Measurements from ENCODE around the gene GRAMD1A. TPM values are rescaled to one million over a fixed set of nuclear protein-coding genes. Genes with fewer than 3 reads are reported as not detected.

The GRAMD1A gene
- total RNA-seq, 2 donors from 2014 or later: 26.3 to 31.0 TPM

DNA sequence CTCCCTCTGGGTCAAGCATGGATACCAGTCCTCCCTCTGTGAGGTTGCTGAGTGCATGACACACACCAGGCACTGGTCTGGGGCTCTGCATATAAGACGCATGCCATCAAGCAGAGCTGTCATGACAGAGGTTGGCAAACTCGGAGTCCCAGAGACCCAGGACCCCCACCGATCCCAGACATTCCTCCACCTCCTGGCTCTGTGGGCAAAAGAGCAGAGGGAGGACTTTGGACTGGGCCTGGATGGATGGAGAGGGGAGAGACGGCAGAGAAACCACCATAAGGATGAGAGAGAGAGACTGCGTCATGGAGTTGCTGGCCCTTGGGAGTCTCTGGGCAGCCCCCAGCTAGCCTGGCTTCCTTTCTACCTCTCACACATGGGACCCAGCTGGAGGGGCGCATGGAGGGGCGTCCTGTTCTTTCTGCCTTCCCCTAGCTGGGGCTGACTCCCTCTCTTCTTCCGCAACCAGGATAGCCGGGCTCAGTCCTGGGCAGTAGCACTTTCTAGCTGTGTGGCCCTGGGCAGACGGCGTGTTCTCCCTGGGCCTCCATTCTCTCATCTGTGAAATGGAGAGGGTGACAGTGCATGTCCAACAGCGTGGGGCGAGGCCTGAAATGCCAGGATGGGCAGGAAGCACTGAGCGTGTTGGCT is 43.0 kb downstream of the GRAMD1A start:
- H3K27ac ChIP-seq: no peak overlapping the region
- no peak overlapping the region for H3K9ac ChIP-seq (ENCODE audit: low read depth in 2 of 2, low read length in 2 of 2)
- no peaks in the 10 kb centered on the region for H3K4me1 ChIP-seq
- intact Hi-C loops (cut with DNase I): no loop called here
- no peak for DNase-seq
- H3K9me3 ChIP-seq: no peaks in the 10 kb centered on the region
- H3K36me3 ChIP-seq: no peaks in the 10 kb centered on the region
- TF ChIP-seq, protein P1, sequence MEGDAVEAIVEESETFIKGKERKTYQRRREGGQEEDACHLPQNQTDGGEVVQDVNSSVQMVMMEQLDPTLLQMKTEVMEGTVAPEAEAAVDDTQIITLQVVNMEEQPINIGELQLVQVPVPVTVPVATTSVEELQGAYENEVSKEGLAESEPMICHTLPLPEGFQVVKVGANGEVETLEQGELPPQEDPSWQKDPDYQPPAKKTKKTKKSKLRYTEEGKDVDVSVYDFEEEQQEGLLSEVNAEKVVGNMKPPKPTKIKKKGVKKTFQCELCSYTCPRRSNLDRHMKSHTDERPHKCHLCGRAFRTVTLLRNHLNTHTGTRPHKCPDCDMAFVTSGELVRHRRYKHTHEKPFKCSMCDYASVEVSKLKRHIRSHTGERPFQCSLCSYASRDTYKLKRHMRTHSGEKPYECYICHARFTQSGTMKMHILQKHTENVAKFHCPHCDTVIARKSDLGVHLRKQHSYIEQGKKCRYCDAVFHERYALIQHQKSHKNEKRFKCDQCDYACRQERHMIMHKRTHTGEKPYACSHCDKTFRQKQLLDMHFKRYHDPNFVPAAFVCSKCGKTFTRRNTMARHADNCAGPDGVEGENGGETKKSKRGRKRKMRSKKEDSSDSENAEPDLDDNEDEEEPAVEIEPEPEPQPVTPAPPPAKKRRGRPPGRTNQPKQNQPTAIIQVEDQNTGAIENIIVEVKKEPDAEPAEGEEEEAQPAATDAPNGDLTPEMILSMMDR (IDR thresholded peaks at IDR 0.05): no peak
- H3K4me3 ChIP-seq: no peak overlapping the region
- peaks cover 4% of the 10 kb centered on the region for H3K27me3 ChIP-seq

DNA sequence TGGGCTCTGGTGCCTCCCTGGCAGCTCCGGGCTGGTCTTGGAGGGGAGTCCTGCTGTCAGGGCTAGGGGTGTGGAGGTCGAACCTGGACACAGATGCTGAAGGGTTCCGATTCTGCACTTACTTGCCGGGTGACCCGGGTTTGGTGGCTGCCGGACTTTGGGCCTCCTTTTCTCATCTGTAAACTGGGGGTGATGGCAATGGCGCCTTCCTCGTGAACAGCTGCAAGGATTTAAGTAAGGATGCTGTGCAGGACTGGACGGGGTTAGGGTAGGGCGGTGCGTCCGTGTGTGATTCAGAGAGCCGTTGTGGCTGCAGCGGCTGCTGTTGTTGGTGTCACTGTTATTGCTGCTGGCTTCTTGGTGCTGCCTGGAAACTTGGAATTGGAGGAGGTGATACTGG is 43.8 kb downstream of the GRAMD1A start:
- no peak overlapping the region for H3K4me3 ChIP-seq
- intact Hi-C loops (cut with DNase I): no loop called here
- H3K36me3 ChIP-seq: no peaks in the 10 kb centered on the region
- TF ChIP-seq, protein P1 (IDR thresholded peaks at IDR 0.05): no peak
- H3K9ac ChIP-seq (ENCODE audit: low read depth in 2 of 2, low read length in 2 of 2): no peak overlapping the region
- DNase-seq: no peak
- H3K4me1 ChIP-seq: no peaks in the 10 kb centered on the region
- H3K27ac ChIP-seq: no peak overlapping the region
- H3K27me3 ChIP-seq: peaks cover 4% of the 10 kb centered on the region
- H3K9me3 ChIP-seq: no peaks in the 10 kb centered on the region

DNA sequence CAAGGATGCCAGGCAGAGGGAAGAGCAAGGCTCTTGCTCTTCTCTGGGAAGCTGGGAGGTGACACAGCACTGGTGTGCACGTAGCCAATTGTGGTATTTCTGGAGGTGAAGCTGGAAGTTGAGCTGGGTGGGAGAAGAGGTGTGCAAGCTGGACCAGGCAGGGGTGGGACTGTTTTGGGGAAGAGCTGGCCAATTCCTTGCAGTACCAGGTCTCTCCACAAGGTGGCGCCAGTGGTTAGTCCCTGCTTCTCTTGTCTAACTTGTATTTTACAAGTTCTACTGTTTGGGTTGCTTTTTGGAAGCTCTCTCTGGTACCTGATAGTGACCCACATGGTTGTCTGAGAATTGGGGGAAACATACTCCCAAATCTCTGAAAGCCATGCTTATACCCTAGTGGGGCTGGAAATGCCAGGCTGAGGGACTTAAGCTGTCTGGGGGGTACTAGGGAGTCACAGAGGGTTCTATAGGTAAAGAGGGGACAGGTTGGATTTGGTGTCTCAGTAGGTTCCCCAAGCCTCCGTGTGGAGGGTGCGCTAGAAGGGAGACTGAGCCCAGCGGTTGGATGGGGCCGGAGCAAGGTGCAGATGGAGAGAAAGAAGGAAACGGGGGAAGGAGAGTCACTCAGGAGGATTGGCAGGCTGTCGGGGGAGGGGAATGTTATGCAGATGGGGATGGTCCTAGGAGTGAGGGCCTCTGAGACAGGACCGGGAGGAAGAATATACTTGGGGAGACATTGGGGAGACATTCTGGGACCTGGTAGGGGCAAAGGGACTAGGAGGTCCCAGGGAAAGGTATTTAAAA is 44.4 kb downstream of the GRAMD1A start:
- Histone ChIP-seq H3K36me3 (no peaks in the 10 kb centered on the region), H3K27ac (no peak overlapping the region), H3K4me1 (no peaks in the 10 kb centered on the region), H3K4me3 (no peak overlapping the region), H3K9me3 (no peaks in the 10 kb centered on the region), H3K27me3 (peaks cover 4% of the 10 kb centered on the region), H3K9ac (ENCODE audit: low read depth in 2 of 2, low read length in 2 of 2) (no peak overlapping the region)
- intact Hi-C loops (cut with DNase I): no loop called here
- TF ChIP-seq, protein P1 (IDR thresholded peaks at IDR 0.05): peak; percentile 95
- DNase-seq: peak; percentile 68

DNA sequence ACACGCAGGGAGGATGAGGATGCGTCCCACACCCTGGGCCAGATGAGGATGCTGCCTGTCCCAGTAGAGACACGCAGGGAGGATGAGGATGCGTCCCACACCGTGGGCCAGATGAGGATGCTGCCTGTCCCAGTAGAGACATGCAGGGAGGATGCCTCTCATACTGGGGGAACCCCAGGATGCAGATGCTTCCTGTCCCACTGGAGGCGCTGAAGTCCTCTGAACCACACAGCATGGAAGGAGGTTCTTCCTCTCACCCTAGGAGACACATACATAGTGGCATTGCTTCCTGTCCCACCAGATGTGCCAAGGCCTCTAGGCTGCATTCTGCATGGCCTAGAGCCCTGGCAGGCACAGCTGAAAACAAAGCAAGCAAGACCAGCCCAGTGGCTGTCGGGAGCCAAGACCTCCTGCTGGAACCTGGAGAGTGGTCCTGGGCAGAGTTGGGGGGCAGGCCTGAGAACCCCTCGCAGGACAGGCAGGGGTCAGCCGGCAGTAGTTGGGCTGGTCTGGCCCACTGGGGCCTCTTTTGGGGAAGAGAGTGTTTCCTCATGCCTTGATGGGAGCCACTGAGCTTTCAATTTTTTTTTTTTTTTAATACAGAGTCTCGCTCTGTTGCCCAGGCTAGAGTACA is 45.7 kb downstream of the GRAMD1A start:
- no peaks in the 10 kb centered on the region for H3K36me3 ChIP-seq
- DNase-seq: no peak

DNA sequence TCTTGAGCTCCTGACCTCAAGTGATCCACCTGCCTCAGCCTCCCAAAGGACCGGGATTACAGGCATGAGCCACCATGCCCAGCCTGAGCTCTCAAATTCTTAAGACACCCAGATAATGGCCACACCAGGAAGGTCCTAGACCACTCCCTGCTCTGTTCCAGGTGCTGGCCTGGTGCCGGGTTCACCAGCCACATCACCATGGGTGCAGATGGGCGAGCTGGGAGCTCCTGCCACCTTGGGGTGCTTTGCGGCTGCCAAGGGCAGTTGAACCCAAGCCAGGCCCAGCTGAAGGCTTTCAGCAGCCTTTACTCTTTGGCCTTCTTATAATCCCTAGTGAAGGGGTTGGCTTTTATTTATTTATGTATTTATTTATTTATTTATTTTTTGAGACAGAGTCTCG is 46.3 kb downstream of the GRAMD1A start:
- H3K36me3 ChIP-seq: no peaks in the 10 kb centered on the region
- intact Hi-C loops (cut with DNase I): no loop called here
- TF ChIP-seq, protein P1 (IDR thresholded peaks at IDR 0.05): no peak
- no peak overlapping the region for H3K4me3 ChIP-seq
- H3K9ac ChIP-seq (ENCODE audit: low read depth in 2 of 2, low read length in 2 of 2): no peak overlapping the region
- no peak overlapping the region for H3K27ac ChIP-seq
- H3K27me3 ChIP-seq: no peaks in the 10 kb centered on the region
- DNase-seq: no peak
- no peaks in the 10 kb centered on the region for H3K9me3 ChIP-seq
- no peaks in the 10 kb centered on the region for H3K4me1 ChIP-seq

More for the DNA sequence above, 45.7 kb downstream of the GRAMD1A start:
- Histone ChIP-seq H3K9me3 (no peaks in the 10 kb centered on the region), H3K27me3 (peaks cover 2% of the 10 kb centered on the region), H3K27ac (no peak overlapping the region), H3K4me1 (no peaks in the 10 kb centered on the region), H3K9ac (ENCODE audit: low read depth in 2 of 2, low read length in 2 of 2) (no peak overlapping the region), H3K4me3 (no peak overlapping the region)
- TF ChIP-seq, protein P1 (IDR thresholded peaks at IDR 0.05): no peak
- intact Hi-C loops (cut with DNase I): no loop called here

All from colonic mucosa (tissue), 4 donors.